ENCODE measurements around the gene GPR141.

Gene GPR141, protein sequence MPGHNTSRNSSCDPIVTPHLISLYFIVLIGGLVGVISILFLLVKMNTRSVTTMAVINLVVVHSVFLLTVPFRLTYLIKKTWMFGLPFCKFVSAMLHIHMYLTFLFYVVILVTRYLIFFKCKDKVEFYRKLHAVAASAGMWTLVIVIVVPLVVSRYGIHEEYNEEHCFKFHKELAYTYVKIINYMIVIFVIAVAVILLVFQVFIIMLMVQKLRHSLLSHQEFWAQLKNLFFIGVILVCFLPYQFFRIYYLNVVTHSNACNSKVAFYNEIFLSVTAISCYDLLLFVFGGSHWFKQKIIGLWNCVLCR

DNA sequence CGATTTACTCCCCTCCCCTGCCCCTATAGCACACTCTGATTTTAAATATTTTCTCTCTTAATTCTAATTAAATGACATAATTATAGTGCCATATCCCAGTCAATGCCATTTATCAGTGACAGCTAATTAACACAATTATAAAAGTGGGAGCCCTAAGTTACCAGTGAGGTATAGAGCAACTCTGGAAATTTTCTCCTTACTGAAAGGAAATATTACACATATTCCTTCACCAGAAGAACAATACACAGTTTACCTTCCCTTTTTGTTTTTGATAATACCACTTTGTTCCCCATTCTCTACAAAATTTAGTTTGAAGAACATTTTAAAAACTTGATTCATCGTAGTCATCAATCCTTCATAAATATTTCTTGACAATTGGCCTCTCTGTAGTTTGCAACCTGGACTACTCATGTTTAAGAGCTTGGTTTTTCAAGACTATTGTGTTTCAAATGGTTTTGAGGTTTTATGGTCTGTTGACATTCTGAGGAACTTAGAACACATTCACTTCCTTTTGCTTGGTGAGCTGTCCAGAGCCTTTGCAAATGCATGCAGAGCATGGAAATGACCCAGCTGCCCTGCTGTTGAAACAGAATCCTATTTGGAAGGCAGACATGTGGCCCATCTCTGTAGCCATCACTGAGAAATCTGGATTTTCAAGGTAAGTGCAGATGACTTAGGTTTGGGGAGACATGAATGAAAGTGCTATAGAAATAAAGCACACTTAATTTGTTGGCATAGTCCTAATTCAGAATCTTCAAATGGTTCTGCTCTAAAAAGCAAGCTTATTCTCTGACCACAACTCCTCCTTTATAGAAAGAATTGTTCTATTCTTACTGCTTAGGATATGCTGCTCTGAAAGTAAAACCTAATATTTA lies at the start of gene GPR141:
TSS of gene GPR141 (plus strand) at position 521 of the 875 bp plus-strand sequence. CDS start 56,628 bp downstream, outside the sequence.
- no peak for DNase-seq

DNA sequence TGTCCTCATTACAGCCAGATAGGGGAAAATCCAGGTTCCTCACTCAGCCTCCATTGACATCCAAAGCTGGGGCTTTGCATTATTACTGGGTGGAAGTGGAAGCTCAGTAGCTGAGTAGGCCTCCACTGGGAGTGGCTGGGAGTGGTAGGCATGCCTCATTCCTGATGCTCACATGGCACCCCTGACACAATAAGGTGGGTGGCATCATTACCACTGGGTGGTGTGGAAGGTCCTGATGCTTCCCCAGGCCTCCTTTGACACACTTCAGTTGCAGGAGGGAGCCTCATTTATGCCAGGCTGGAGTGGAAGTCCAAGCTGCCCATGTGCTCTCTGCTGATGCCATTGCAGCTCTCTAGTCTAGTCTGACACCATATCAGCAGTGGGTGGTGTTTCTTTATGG lies 48.2 kb upstream of the GPR141 start:
- no peak for DNase-seq

DNA sequence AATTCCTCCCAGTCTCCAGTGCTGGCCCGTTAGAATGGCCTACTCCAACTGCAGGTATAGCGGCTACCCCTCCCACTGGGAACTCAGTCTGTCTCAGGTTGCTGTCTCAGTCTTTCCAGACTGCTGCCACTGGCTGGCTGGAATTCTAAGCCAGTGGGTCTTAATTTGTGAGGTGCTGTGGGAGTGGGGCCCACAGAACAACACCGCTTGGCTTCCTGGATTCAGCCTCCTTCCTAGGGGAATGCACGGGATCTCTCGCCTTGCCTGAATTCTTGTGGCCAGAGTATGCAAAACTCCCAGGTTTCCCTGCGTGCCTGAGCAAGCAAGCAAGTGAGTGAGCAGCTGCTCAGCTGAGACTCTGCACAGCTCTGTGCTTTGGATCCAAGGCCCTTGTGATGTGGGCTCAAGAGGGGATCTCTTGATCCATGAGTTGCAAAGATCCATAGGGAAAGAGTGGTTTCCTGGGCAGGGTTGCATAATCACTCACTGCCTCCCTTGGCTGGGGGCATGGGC lies 41.5 kb upstream of the GPR141 start:
- DNase-seq, result no peak

DNA sequence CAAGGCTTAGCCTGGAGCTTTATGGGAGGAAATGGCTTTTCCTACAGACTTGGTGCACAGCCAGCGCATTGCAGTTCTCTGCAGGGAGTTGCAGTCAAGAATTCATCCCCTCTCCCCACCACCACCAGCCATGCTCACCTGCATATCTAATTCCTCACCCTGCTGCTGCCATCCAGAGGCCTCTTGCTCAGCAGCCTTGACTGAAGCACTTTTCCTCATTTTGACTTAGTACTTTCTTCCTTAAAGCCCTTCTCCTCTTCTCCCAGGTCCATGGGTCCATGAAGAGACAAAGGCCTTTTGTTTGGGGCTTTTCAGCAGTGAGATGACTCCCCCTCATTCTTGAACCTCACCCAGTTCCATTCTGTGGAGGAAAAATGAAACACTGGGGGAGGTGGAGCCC lies 39.7 kb upstream of the GPR141 start:
- DNase-seq, result no peak

DNA sequence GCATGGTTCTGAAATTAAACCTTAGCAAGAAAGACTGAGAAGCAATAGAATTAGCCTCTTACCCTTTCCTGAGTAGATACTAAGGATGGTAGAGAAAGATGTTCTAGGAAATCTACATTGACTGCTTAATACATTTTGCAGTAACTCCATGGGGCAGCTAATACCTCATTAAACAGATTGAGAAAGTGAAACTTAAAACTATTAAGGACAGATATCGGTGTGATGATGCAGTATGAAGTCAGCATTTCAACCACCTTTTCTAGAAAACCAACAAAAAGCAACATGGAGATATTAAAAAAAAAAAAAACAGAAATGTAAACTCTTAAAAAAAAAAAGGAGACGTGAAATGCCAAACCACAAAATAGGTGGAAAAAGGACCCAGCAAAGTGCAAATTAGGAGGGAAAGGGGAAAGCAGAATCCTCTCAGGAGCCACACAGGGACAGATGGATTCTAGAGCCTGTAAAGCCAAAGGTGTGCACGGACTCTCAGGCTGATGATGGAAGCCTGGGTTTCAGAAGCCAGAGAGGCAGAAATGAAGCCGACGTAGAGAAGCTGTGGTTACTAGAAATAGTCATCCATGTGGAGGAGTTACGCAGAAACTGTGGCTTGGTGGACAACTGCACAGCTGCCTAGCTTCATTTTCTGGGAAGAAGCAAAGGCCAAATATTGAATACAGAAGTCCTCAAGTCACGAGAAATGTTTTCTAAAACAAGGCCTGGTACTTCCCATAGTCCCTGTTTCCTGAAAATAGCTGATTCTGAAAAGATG lies 38.1 kb upstream of the GPR141 start:
- no peak for DNase-seq

DNA sequence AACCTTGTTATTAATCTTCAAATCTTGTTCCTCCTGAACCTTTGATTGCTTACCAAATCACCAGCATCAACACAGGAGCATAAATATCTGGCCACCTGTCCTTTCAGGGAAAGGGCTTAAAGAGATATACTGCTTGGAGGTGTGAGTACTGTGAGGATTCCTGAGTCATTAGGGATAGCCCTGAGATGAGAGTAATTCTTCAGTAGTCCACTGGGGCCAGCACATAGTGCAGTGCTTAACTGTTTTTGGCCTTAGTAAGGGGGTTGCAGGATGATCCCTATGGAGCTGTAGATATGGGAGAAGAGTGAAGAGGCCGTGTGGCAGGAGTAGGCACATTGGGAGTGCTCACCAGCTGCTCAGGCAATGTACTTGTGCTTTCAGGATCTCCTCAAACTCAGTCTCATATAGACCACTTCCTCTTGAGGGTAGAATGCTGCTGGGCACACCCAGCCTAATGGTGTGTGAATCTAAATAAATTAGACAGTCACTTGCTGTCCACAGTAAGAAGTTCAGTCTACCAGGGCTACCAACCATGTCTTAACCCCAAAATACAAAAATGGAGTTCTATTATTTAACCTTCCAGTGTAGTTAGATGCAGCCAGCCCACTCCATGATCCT lies 26.5 kb upstream of the GPR141 start:
- DNase-seq, result no peak

DNA sequence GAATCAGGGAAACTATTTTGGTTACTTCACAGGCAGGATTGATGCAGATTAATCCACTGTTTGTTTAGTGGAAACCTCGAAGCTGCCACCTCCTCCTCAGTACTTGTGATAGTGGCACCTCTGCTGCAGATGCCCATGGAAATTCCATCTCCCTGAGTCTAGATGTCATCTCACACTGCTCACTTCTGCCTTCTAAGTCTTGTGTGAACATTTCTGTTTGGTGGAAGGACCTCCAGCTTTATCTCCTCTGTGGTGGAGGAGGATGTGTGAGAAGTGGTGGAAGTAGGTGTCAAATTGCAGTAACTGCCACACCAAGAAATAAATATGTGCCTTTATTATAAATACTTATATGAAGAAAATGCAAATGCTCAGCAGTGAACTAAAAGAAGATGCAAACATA lies 25.8 kb upstream of the GPR141 start:
- DNase-seq, result no peak

DNA sequence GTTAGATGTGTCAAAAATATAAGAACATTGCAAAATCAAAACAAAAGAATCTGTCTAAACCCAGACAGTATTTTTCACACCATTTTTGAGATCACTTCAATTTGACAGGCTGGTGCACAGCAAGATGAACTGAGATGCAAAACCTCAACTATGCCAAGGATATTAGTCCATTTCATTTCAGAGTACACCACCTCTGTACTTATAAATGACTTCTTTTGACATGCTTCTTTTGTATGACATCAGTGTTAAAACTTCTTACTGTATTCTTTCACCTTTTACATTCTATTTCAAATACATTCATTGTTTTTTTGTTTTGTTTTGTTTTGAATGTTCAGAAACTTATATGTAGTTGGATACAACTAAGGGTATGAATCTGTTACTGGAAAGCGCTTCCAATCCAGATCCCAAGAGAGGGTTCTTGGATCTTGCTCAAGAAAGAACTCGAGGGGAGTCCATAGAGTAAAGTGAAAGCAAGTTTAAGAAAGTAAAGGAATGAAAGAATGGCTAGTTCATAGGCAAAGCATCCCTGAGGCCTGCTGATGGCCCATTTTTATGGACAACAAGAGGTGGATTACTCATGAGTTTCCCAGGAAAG lies 23.5 kb upstream of the GPR141 start:
- no peak for DNase-seq

DNA sequence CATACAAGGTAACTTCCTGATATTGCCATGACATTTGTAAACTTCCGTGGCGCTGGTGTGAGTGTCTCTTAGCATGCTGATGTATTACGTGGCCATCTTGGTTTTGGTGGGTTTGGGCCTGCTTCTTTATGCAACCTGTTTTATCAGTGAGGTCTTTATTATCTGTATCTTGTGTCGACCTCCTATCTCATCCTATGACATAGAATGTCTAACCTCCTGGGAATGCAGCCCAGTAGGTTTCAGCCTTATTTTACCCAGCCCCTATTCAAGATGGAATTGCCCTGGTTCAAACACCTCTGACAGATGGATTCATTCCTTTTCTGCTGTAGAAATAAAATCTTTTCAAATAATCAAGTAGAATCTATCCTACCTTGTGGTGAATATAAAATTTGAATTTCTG lies 23.0 kb upstream of the GPR141 start:
- no peak for DNase-seq

DNA sequence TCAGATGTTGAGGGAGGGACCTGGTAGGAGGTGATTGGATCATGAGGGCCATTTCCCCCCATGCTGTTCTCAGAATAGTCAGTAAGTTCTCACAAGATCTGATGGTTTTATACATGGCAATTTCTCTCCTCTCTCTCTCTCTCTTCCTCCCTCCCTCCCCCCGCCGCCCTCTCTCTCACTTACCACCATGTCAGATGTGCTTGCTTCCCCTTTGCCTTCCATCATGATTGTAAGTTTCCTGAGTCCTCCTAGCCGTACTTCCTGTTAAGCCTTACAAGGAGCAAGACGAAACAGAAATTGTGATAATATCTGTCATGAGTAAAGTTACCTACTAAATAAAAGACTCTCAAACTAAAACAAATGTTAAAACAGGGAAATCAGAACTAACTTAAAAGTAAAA lies 19.9 kb upstream of the GPR141 start:
- DNase-seq, result no peak

DNA sequence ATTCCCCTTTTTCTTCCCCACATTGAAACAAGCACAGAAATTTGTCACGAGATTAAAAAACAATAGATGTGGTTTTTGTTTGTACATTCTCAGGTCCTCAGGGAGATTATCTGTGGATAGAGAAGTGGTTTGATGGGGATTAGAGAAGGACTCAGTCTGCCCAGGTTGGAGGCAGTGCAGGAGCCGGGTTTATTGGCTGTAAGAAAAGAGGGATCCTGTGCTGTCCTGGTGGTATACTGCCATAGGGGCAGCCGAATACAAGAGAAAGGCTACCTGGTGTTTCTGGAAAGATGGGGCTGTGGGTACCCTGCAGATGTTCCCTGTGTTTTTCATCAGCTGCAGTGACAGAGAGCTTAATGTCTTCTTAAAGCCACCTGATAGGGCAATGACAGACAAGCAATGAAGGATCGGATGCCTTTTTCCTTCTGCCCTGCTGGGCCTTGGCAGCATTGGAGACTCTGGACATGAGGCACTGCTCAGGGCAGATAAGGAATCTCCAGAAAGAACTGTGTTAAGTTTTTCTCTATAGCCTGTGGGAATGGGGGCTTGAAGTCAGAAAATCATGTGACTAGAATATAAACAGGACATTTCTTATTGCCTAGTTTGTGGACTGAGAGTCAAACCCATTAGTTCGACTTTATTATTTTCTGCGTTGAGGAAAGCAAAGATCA lies 18.1 kb upstream of the GPR141 start:
- no peak for DNase-seq

DNA sequence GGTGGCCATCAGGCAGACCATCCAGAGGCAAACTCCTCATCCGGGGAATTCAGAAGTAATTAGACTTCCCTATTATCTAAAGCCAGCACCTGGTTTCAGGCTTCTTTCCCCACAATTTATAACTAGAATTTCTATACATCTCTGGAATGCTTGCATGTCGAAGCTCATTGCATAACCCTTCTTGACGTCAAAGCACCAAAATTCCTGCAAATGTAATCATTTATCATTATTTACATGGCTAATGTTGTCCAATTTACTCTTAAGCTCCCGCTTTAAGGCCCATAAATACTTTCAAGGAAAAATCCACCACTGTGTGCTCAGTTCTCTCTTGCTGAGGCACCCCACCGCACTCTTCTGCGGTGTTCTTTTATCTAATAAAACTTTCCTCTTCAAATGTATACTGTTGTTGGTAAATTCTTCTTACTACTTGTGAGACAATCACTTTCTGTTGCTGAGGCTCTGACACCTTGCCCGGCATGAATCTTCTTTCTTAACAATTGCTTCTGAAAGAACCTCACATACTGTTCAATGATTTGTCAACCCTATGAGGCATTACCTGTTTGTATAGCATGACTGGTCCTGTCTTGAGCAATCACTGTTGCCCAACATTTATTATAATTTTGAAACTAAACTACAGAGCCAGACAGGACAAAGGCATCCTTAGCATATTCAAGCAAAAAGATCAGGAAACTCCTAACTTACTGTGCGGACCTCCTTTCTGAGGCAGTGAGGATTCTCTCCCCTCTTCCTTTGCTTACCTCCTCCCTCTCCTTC lies 17.4 kb upstream of the GPR141 start:
- DNase-seq, result no peak

DNA sequence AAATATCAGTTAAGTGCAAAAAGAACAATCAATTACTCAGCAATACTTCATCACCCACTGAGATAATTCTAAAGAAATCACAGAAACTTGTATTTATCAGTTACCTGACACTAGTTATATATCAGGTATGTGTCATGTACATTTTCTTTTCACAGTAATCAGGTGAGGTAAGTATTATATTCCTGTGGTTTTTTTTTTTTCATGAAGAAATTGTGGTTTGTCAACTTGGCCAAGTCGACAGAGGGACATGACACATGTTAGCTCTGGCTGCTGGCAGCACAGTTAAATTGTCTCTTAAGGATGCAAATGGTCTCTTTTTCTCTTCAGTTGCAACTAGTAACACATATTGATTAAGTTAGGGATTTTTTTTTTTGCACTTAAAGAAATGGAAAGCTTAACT lies 13.7 kb upstream of the GPR141 start:
- DNase-seq, result no peak

DNA sequence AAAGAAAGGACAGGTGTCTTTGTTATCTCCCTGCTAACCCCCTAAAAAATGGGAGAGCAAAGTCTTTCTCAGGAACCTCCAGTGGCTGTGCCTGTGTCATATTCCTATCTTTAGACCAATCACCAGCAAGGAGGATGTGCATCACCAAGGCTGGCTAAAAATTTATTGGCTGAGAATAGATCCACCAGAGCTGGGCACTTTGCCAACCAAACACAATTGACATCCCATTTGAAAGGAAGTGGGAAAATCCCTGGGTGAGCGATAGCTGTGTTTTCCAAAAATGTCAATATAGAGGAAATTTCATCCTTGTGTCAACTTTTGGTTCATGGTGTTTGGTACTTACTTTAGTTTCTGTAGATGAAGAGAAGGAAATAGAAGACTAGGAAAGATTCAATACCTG lies 13.1 kb upstream of the GPR141 start:
- no peak for DNase-seq

DNA sequence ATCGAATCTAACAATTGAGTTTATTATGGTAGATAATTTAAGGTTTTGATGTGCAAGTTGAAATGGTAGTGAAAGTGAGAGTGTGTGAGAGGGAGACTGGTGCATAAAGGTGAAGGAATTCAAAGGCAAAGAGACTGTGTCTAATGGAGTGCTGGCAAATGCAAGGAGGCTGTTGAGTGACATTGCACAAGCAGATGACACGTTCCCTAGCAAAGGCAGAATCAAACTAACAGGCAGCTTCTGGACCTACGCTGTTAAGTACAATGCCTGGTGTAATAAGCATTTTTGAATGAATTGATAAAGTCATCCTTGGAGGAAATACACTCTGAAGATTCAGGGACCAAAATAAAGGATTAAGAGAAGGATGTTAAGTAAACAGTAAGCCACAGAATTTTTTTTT lies 11.7 kb upstream of the GPR141 start:
- no peak for DNase-seq

DNA sequence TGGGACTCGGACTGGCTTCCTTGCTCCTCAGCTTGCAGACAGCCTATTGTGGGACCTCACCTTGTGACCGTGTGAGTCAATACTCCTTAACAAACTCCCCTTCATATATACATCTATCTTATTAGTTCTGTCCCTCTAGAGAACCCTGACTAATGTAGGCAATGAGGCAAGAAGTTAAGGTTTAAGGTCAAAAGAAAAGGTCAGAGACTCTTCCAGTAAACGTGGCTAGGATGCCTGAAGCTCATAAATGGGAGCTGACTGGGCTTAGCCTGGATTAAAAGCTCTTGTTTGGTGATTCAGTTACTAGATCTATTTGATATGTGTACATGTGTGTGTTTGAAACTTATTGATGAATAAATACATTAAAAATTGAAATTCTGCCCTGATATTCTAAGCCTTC lies 10.6 kb upstream of the GPR141 start:
- no peak for DNase-seq

DNA sequence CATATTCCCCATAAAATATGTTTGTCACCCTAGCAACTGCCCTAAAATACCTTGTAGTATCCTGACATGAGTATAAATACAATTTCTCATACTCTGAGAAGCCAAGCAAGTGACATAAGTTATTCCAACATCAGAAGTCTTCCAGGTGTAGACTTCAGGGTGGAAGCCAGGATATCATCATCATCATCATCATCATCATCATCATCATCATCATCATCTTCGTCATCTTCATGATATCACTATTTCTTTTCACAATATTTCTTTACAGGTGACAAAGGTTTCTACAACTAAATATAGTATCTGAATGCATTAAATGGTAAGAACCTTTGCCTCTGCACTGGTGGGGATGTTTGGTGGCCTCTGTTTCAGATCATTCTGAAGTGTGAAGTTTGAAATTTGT lies 10.0 kb upstream of the GPR141 start:
- DNase-seq, result no peak

DNA sequence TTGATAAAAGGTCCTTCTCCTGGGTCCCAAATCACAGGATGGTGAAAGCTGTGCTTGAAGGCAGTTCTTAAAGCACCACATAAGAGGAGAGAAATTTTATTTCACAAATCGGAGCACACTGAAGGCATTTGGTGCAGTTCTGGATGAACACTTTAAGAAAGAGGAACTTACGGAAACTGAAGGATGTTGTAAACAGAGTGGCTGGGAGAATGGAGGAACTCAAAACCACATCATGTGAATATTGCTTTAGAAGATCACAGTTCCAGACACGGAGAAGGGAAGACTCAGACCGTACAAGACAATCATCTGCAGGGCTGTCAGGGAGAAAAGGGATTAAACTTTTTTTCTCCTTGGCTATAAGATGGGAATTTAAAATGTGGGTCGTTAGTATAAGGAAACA lies 9.0 kb upstream of the GPR141 start:
- no peak for DNase-seq

DNA sequence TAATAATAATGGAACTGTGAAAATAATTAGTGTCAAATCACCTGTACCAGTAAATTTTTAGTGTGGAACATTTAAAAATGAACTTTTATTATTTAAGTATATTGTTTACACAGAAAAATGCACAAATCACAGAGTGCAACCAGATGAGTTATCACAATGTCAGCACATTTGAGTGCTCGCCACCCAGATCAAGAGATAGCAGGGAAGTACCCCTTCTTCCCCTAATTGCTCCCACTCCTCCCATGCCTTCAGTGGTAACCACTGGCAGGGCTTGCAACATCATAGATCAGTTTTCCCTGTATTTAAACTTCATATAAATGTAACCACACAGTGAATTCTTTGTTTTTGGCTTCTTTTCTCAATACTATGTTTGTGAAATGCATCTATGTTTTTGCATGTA lies 7.8 kb upstream of the GPR141 start:
- DNase-seq, result no peak

DNA sequence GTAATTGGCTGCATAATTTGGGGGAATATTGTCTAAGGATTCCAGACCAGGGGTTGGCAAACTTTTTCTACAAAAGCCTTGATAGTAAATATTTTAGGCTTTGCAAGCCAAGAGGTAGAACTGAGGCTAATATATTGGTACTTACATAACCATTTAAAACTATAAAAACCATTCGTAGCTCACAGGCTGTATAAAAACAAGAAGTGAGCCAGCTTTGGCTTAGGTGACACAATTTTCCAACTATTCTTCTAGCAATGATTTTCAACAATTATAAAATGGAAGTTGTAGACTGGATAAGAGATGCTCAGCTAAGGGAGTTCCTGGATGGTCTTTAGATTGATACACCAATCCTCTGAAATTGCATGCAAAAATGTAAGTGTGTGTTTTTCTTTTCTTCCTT lies 1.4 kb downstream of the GPR141 start:
- DNase-seq, result no peak

Measured in activated CD4-positive, alpha-beta T cell treated with anti-CD3 and anti-CD28 coated beads, Interleukin-10, Interleukin-2, amounts not matched to agents 100 ng/mL and 50 ng/mL, durations not matched to agents 16 hours and 8 hours (primary cell).